ENCODE data around the gene IVL. TPM values are rescaled to one million over a fixed set of nuclear protein-coding genes. Genes with fewer than 3 reads are reported as not detected.

The IVL gene
- total and polyA plus RNA-seq, 8 donors = 0.02 TPM; not detected in 7

DNA sequence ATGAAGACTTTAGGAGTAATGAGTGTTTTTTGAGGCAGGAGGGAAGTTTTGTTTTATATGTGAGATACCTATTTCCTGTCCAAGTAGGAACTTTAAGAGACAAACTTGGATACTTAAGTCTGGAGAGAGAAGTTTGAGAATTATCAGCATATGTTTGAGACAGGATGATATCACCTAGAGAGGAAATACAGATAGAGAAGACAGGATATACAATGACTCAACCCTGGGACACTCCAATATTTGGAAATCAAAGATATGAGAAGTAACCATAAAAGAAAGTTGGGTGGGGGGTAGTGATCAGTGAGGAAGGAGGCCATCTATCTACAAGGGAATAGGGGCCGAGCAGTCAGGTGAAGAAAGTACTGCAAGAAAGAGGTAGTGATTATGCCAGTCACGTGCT is 42.0 kb upstream of the IVL start:
- Histone ChIP-seq H3K4me3 (no peak overlapping the region), H3K27ac (no peak overlapping the region), H3K27me3 (no peaks in the 10 kb centered on the region), H3K36me3 (no peaks in the 10 kb centered on the region), H3K9me3 (no peaks in the 10 kb centered on the region), H3K4me1 (no peaks in the 10 kb centered on the region)
- FAIRE-seq = no peak
- TF ChIP-seq, protein P1, sequence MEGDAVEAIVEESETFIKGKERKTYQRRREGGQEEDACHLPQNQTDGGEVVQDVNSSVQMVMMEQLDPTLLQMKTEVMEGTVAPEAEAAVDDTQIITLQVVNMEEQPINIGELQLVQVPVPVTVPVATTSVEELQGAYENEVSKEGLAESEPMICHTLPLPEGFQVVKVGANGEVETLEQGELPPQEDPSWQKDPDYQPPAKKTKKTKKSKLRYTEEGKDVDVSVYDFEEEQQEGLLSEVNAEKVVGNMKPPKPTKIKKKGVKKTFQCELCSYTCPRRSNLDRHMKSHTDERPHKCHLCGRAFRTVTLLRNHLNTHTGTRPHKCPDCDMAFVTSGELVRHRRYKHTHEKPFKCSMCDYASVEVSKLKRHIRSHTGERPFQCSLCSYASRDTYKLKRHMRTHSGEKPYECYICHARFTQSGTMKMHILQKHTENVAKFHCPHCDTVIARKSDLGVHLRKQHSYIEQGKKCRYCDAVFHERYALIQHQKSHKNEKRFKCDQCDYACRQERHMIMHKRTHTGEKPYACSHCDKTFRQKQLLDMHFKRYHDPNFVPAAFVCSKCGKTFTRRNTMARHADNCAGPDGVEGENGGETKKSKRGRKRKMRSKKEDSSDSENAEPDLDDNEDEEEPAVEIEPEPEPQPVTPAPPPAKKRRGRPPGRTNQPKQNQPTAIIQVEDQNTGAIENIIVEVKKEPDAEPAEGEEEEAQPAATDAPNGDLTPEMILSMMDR (IDR thresholded peaks at IDR 0.05) = no peak
- 50 to 59% methylated on average over 2 of the region's 2 CpGs for WGBS, 2 donors
- no peak for ATAC-seq
- intact Hi-C loops (cut with DNase I) = no loop called here
- DNase-seq = no peak

DNA sequence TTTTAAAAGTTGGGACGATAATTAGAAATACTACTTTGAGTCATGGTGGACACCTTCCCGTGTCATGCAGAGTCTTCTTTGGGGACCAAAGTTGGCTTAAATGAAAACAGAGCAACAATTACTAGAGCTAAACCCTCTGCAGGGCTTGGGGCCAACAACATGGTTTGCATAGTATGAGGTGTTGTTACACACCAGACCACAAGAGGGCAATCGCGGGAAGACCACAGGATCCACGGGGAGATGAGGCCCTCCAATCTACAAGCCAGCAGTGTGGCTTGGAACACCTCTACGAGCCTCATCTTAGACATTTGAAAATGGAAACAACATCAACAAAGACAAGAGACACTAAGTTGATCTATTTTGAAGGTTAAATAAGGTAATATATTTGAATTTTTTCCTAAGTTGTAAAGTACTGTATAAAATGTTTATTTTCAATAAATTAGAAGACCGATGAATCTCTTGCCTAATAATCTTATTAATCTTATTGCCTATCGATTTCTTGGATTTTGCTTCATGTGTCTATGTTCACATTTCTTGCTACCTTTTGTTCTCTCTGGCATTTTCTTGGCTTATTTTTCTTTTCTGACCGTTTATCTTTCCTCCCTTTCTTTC is 38.4 kb upstream of the IVL start:
- no peaks in the 10 kb centered on the region for H3K27me3 ChIP-seq
- no peaks in the 10 kb centered on the region for H3K36me3 ChIP-seq
- H3K27ac ChIP-seq = no peak overlapping the region
- TF ChIP-seq, protein P1 (IDR thresholded peaks at IDR 0.05) = peak; percentile 46 to 68 (median 60)
- FAIRE-seq (no peak), DNase-seq (peak; percentile 45 to 75 (median 66)), ATAC-seq (peak; percentile 56 to 93 (median 89))
- H3K4me1 ChIP-seq = no peaks in the 10 kb centered on the region
- H3K9me3 ChIP-seq = no peaks in the 10 kb centered on the region
- 26 to 30% methylated on average over 9 of the region's 9 CpGs for WGBS, 2 donors
- H3K4me3 ChIP-seq = no peak overlapping the region
- intact Hi-C loops (cut with DNase I) = no loop called here

DNA sequence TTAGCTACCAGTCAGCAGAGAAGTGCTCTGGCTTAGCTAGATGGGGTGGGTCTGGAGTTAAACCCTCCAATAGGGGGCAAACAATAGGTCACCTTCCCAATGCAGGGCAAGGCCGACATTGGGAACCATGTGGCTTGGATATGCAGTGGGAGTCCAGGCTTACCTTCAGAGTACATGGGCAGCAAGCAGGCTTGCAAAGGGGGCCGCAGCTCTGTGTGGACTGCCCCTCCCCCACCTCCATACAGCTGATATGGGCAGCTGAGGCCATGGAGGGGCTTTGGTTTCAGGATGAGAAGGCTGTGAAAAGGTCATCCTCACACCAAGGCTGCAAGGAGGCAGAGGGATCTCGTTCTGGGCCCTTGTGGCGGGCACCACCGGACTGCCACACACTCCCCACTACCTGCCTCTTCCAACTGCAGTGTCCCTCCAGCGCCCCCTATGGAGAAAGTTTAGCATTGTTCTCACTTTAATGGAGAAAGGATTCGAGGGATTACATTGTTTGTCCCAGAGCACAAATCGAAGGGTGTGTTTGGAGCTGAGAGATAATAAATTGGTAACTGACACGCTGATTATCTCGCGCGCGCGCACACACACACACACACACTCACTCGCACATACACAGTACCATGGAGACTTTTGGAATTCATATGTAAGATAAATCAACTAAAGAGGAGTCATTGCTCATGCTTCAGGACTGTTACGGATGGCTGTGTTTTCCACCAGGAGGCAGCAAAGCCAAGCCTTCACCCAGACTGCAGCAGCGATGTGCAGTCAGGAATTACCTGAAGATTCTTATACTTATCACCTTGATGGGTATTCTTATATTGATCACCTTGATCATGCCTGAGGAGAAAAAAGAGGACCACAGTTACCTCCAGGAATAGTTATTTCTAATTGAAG is 37.3 kb upstream of the IVL start:
- TF ChIP-seq, protein P1 (IDR thresholded peaks at IDR 0.05) = no peak
- ATAC-seq (peak in 2 of 4 donors; percentile 31 to 40), FAIRE-seq (no peak), DNase-seq (no peak)
- Histone ChIP-seq H3K36me3 (no peaks in the 10 kb centered on the region), H3K9me3 (no peaks in the 10 kb centered on the region), H3K27me3 (no peaks in the 10 kb centered on the region), H3K27ac (no peak overlapping the region), H3K4me3 (no peak overlapping the region), H3K4me1 (no peaks in the 10 kb centered on the region)
- WGBS, 2 donors = 36 to 38% methylated on average over 17 of the region's 17 CpGs
- intact Hi-C loops (cut with DNase I) = no loop called here

DNA sequence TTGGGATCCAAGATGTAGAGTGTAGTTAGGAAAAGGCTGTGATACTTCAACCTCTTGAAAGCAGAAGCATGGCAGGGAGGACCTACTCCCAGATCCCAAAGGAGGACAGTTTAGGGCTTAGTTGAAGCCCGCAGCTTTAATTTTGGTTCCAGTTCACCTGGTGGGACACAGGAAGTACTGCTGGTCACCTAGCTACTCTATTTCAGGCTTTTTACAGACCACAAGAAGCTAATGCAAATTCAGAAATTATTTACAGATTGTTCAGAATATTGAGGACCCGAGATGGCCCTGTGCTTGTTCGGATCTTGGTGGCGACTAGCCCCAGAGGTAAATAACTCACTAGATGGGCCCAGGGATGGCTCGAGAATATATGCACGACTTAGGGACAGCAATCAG is 36.6 kb upstream of the IVL start:
- intact Hi-C loops (cut with DNase I) = no loop called here
- Histone ChIP-seq H3K4me3 (no peak overlapping the region), H3K27ac (no peak overlapping the region), H3K36me3 (no peaks in the 10 kb centered on the region), H3K4me1 (no peaks in the 10 kb centered on the region), H3K27me3 (no peaks in the 10 kb centered on the region), H3K9me3 (no peaks in the 10 kb centered on the region)
- no peak for DNase-seq
- ATAC-seq = no peak
- WGBS, 2 donors = 72 to 77% methylated on average over 6 of the region's 6 CpGs
- TF ChIP-seq, protein P1 (IDR thresholded peaks at IDR 0.05) = no peak
- FAIRE-seq = no peak

DNA sequence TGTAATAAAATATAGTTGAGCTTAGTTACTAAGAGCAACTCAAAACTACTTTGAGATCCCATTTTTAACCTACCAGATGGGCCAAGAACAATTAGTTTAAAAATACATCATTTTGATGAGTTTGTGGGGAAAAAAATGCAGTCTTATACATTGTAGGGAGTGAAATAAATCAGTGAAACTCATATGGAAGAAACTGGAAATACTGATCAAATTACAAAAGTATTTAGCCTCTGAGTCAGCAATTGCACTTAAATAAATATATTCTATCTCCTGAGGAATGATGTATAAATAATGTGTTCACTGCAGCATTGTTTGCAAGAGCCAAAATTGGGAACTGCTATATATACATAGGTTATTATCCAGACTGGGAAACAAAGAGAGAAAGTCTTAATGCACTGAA is 34.9 kb upstream of the IVL start:
- no peak overlapping the region for H3K27ac ChIP-seq
- no peak overlapping the region for H3K4me3 ChIP-seq
- intact Hi-C loops (cut with DNase I) = no loop called here
- DNase-seq = no peak
- no peaks in the 10 kb centered on the region for H3K9me3 ChIP-seq
- H3K27me3 ChIP-seq = no peaks in the 10 kb centered on the region
- H3K4me1 ChIP-seq = no peaks in the 10 kb centered on the region
- TF ChIP-seq, protein P1 (IDR thresholded peaks at IDR 0.05) = no peak
- ATAC-seq = no peak
- no peaks in the 10 kb centered on the region for H3K36me3 ChIP-seq
- FAIRE-seq = no peak

All from pancreas (tissue), 10 donors.